Tibial nerve (tissue), 3 donors: ENCODE data around the gene DZIP3.

Experiments used
- POLR2A ChIP-seq, 2 donors: fragments of 450-650 bp; IDR thresholded peaks; one replicate each; pipeline ENCODE4 v1.6.1; 2017; ENCODE audit warnings: antibody characterized with exemption in 2 of 2, mild to moderate bottlenecking in 2 of 2, moderate library complexity in 2 of 2
- TF ChIP-seq, protein P1 (sequence below), 5 experiments: fragments of 200-600 bp in 3 of 5; fragments of 450-650 bp in 2 of 5; sonication (generic) in 3 of 5; IDR thresholded peaks; one replicate each; pipeline ENCODE4 v1.5.1; 2016 to 2019; ENCODE audit warnings: antibody characterized with exemption in 5 of 5, mild to moderate bottlenecking in 3 of 5, moderate library complexity in 2 of 5

DNA sequence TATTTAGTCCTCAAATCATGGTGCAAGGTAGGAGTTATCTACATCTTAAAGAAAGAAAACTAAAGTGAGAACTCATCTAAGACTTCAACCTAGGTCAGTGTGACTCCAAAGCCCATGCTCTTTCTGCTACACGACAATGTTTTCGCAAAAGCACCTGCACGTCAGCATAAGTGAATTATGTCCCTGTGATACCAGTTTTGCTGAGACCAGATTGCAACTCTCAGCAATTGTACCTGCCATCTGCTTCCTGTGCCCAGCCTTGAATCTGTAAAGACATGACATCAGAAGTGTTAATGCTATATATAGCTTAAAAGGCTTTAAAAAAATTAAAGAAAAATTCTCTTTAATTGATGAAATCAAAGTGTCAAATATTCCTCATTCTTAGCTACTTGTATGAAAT is 124.3 kb downstream of the DZIP3 start:
- TF ChIP-seq, protein P1, sequence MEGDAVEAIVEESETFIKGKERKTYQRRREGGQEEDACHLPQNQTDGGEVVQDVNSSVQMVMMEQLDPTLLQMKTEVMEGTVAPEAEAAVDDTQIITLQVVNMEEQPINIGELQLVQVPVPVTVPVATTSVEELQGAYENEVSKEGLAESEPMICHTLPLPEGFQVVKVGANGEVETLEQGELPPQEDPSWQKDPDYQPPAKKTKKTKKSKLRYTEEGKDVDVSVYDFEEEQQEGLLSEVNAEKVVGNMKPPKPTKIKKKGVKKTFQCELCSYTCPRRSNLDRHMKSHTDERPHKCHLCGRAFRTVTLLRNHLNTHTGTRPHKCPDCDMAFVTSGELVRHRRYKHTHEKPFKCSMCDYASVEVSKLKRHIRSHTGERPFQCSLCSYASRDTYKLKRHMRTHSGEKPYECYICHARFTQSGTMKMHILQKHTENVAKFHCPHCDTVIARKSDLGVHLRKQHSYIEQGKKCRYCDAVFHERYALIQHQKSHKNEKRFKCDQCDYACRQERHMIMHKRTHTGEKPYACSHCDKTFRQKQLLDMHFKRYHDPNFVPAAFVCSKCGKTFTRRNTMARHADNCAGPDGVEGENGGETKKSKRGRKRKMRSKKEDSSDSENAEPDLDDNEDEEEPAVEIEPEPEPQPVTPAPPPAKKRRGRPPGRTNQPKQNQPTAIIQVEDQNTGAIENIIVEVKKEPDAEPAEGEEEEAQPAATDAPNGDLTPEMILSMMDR (IDR thresholded peaks at IDR 0.05), result no peak
- no peak for TF ChIP-seq POLR2A (IDR thresholded peaks at IDR 0.05)
